SW 1271 (cell line): ENCODE results near the gene ASCC3.
"Not testable (repeated sequence)": the region's sequence is repeated elsewhere in the genome, so short reads cannot be mapped to it uniquely, and the experiment has no call there.

Source experiments
- DNase-seq, 2 experiments: peaks; one replicate each; lab custom pipeline; 2025; lab: John Stamatoyannopoulos, UW

ASCC3 gene

GRCh38 chr6:100803264-100804045 lies 77.7 kb downstream of the ASCC3 start:
- no peak for DNase-seq

- no peak for DNase-seq
These were observed 80.1 kb downstream of the ASCC3 start for GRCh38 chr6:100801036-100801435.

- DNase-seq, result no peak
These were observed 84.9 kb downstream of the ASCC3 start for GRCh38 chr6:100796049-100796823.

- DNase-seq, result no peak
These were observed 91.0 kb downstream of the ASCC3 start for GRCh38 chr6:100790084-100790483.

GRCh38 chr6:100785982-100786381 lies 95.1 kb downstream of the ASCC3 start:
- DNase-seq, result no peak

- DNase-seq, result no peak
These were observed 100.5 kb downstream of the ASCC3 start for GRCh38 chr6:100780648-100781047.

GRCh38 chr6:100775667-100776066 lies 105.5 kb downstream of the ASCC3 start:
- peak in 1 of 2 experiments; percentile 0 for DNase-seq

GRCh38 chr6:100774681-100775080 lies 106.4 kb downstream of the ASCC3 start:
- DNase-seq, result no peak

- no peak for DNase-seq
These were observed 112.2 kb downstream of the ASCC3 start for GRCh38 chr6:100768816-100769351.

- DNase-seq, result no peak
These were observed 117.4 kb downstream of the ASCC3 start for GRCh38 chr6:100763617-100764241.

- no peak for DNase-seq
These were observed 119.3 kb downstream of the ASCC3 start for GRCh38 chr6:100761841-100762240.

GRCh38 chr6:100758386-100758785 lies 122.7 kb downstream of the ASCC3 start:
- DNase-seq, result not testable (repeated sequence)

GRCh38 chr6:100753421-100753820 lies 127.7 kb downstream of the ASCC3 start:
- no peak for DNase-seq

- no peak for DNase-seq
These were observed 129.5 kb downstream of the ASCC3 start for GRCh38 chr6:100751590-100751989.

GRCh38 chr6:100745419-100746041 lies 135.6 kb downstream of the ASCC3 start:
- DNase-seq, result no peak

GRCh38 chr6:100740439-100740838 lies 140.7 kb downstream of the ASCC3 start:
- DNase-seq, result no peak

- not testable (repeated sequence) for DNase-seq
These were observed 143.4 kb downstream of the ASCC3 start for GRCh38 chr6:100737720-100738119.

- no peak for DNase-seq
These were observed 149.7 kb downstream of the ASCC3 start for GRCh38 chr6:100731411-100731810.

- no peak for DNase-seq
These were observed 150.8 kb downstream of the ASCC3 start for GRCh38 chr6:100730001-100730980.

- DNase-seq, result no peak
These were observed 154.5 kb downstream of the ASCC3 start for GRCh38 chr6:100726666-100727065.

GRCh38 chr6:100724696-100725095 lies 156.4 kb downstream of the ASCC3 start:
- no peak for DNase-seq
